Stimulated activated CD4-positive, alpha-beta T cell treated with anti-CD3 and anti-CD28 coated beads, Interleukin-4, amount 100 ng/mL, for 4 hours (primary cell): Measurements from ENCODE around the gene NUDT15.
"Not testable (repeated sequence)": the region's sequence is repeated elsewhere in the genome, so short reads cannot be mapped to it uniquely, and the experiment has no call there.

Source experiments
- DNase-seq, 2 experiments: peaks; one replicate each; pipeline ENCODE4 v3.0.0-alpha.2; 2020

NUDT15 gene

DNA sequence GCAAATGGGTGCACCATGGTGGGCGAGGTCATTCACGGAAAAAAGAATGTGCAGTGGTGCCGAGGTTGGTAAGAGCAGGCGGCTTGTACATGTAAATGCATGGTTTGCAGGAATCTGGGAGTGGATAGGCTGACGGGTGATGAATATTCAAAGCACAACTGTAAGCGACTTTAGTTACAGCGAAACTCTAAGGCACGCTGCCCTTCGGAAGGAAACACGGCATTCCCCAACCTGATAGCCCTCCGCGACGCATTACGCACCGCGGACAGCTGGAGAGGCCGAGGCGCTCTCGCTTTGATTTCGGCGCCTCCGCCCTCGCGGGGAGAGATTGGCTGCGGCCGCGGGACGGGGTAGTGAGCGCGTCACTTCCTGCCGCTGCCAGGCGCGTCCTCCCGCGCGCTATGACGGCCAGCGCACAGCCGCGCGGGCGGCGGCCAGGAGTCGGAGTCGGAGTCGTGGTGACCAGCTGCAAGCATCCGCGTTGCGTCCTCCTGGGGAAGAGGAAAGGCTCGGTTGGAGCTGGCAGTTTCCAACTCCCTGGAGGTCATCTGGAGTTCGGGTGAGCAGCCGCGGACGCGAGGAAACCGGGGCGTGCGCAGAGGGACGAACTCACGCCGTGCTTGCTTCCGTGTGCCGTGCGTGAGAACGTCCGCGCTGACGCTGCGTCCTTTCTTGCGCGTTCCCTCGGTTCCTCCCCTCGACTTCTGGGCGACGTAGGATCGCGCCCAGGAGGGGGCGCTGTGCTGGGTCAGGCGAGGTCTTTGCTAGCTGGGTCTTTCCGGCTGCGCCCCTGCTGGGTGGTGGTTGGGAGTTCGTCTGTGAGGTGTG lies at the start of gene NUDT15:
NUDT15 (plus strand) TSS at position 381 of the 828 bp plus-strand sequence; CDS start at position 402, 21 bp downstream.
- peak; percentile 91 to 92 for DNase-seq

DNA sequence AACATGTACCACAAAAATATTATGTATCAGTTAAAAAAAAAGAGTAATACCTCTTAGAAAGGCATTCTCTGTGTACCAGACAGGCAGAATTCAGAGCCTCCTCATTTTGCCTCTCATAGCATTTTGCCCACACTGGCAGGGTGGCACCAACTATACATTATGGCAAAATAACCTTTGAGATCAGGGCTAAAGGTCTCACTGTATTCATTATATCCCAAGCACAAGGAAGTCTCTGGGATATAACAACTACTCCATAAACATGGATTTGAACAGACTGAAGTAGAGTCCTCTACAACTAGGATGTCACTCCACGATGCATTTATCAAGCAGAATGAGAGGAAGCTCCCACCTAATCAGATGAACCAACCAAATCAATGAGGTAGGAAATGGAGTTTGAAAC lies 47.1 kb upstream of the NUDT15 start:
- no peak for DNase-seq

DNA sequence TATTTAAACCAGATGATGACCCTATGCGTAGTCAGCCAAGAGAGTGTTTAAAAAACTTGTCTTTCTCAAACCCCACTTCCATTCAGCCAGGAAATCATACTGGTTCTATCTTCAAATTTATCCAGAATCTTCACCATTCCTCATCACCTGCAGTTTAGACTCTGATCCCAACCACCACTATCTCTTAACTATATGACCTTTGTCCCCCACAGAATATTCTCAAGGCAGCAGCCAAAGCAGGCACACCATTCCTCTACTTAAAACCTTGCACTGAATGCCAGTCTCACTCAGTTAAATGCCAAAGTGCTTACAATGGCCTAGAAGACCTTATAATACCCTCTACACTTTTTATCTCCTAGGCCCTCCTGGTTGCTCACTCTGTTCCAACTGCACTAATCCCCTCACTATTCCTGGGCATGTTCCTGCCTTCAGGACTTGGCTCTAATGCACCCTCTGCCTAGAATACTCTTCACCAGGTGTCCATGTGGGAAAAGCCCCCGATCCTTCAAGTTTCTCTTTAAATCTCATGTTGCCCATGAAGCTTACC lies 46.5 kb upstream of the NUDT15 start:
- no peak for DNase-seq

DNA sequence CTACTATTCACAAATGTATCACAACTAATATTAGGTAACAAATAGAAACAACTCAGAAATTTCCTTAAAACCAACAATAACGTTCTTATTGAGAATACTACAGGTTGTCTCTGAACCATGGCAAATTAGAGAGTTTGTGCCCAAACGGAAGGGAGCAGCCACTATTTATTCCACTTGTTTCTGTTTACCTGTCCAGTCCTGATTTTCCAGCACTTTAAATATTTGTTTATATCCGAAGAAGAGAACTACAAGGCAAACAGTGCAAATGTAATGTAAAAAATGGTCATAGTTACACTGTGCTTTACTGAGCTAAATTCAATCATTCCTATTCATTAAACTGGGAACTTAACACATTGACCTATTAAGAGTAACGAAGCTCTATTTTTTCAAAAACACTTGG lies 45.7 kb upstream of the NUDT15 start:
- no peak for DNase-seq

DNA sequence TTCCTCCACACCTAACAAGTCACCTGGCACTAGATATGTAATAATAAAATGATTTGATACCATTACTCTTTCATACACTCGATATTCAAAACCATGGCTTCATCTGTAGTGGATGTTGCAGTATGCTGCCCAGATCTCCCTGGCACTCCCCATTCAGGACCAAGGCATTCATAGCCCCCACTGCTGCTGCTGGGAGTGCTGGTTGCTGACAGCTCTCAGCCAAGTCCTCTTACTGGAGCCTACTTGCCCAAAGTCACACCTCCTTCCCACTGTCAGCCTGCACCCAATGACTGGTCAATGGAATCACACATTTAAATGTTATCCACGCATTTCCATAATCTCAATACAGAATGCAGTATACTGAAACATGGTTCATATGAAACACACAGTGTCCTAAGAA lies 40.1 kb upstream of the NUDT15 start:
- DNase-seq: no peak

DNA sequence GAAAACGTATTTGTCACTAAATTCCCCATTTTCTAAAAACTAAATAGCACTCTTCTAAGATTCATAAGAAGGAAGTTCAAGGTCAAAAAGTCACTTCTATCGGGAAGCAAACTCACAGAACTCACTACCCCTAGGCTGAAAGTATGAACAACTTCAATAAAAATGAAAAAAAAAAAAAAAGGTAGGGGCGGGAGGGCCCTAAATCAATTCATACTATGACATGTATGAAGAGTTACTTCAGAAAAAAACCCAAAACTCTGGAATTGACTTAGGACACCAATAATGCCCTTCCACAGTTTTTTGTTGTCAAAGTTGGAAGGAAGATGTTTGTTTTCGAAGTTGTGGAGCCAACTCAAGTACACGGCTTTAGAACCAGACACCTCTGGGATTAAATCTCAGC lies 37.6 kb upstream of the NUDT15 start:
- DNase-seq: no peak

- no peak for DNase-seq
Measured at GRCh38 chr13:48000559-48001113, 36.9 kb upstream of the NUDT15 start.

- DNase-seq: peak; percentile 88 to 93
Measured at GRCh38 chr13:48001114-48001881, 36.2 kb upstream of the NUDT15 start, which contains the start of gene SUCLA2. Gene SUCLA2 (minus strand): TSS chr13:48001273. CDS start chr13:48001269, 4 bp downstream.

DNA sequence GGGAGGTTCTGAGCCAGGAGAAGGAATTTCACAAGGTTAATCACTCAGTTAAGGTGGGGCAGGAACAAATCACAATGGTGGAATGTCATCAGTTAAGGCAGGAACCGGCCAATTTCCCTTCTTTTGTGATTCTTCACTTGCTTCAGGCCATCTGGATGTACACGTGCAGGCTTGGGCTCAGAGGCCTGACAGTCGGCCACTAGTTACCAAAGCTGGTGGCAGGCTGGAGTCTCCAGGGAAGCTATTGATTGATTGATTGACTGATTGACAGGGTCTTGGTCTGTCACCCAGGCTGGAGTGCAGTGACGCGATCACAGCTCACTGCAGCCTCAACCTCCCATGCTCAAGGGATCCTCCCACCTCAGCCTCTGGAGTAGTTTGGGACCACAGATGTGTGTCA lies 35.5 kb upstream of the NUDT15 start:
- not testable (repeated sequence) for DNase-seq

DNA sequence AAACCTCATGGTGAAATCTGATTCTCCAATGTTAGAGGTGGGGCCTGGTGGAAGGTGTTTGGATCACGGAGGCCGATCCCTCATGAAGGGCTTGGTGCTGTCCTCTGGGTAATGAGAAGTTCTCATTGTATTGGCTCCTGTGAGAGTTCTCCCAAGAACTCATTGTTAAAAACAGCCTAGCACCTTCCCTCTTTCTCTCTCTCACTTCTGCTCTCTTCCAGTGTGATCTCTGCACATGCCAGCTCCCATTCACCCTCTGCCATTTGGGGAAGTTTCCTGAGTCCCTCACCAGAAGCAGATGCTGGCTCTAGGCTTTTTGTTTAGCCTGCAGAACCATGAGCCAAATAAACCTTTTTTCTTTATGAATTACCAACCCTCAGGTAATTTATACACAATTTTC lies 33.3 kb upstream of the NUDT15 start:
- DNase-seq: no peak

DNA sequence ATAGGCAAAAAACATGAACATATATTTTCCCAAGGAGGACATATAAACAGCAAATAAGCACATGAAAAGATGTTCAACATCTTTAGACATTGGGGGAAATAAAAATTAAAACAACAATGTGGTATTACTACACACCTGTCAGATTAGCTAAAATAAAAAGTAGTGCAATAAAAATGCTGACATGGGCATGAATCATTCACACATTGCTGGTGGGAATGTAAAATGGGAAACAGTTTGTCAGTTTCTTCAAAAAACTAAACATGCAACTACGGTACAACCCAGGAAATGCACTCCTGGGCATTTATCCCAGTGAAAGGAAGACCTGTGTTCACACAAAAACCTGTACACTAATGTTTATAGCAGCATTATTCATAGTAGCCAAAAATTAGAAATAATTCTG lies 31.1 kb upstream of the NUDT15 start:
- DNase-seq: no peak

DNA sequence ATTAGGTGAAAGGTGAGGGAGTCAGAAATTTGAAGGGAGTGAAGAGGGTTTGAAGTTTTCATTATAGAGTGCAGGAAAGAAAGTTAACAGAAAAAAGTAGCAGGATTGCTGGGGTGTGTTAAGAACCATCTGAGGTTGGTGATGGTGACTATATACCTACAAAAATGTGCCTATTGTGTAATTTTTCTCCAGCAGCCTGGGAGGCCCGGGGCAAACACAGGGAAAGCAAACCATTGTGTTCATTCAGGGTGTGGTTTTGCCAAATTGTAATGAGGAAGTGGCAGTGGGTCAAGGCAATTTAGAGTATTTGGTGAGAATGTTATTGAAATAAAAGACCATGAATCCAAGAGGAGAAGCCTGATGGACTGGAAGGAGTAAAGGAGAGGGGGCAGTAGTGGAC lies 28.2 kb upstream of the NUDT15 start:
- DNase-seq: no peak

DNA sequence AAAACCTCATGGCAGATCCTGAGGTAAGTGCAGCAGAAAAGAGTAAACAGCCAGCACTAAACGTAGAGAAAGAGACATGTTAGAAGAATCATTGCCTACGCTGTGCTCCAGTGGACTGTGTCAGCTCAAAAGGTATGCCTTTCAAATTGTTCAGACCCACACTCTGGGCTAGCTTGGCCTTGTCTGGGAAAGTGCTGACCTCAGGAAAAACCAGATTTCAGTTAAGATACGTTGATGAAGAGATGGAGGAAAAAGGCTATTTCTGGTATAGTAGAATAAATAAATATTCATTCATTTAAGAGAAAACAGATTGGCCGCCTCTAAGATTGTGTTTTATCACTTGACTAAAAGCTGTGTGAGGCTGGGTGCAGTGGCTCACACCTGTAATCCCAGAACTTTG lies 26.8 kb upstream of the NUDT15 start:
- no peak for DNase-seq

GRCh38 chr13:48012668-48013067 lies 24.9 kb upstream of the NUDT15 start:
- no peak for DNase-seq

DNA sequence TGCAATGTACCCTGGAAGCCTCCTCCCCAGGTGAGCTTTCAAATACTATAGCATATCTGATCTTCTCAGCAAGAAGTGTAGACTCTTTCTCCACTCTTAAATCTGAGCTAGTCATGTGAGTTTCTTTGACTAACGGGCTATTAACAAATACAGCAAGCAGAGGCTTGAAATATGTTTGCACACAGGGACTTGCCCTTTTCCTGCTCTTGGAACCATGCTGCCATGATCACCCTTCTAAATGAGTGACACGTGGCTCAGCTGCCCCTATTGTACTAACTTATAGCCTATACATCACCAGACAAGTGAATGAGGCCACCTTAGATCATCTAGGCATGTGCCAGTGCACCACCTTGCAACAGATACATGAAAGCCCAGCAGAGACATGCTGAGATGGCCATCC lies 23.2 kb upstream of the NUDT15 start:
- no peak for DNase-seq

DNA sequence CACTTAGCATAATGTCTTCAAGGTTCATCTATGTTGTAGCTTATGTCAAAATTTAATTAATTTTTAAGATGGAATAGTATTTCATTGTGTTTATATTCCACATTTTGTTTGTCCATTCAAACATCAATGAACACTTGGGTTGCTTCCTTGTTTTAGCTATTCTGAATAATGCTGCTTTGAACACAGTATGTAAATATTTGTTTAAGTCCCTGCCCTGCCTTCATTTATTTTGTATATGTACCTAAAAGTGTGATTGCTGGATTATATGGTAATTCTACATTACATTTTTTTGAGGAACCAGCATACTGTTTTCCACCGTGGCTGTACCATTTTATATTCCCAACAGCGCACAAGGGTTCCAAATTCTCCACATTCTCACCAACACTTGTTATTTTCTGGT lies 18.9 kb upstream of the NUDT15 start:
- DNase-seq: no peak

DNA sequence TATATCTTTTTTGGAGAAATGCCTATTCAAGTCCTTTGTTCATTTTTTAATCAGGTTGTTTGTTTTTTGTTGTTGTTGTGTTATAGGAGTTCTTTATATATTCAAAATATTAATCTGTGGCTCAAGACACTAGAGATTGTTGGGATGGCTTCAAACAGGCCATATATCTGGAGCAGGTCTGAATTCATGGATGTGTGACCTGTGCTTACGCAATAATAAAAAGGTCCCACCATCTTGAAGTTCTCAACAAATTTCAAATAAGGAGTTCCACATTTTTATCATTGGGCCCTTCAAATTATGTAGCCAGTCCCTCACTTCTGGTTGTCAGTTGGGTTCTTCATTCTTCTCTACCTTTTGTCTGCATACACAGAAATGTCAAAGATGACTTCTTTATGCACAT lies 17.7 kb upstream of the NUDT15 start:
- no peak for DNase-seq

GRCh38 chr13:48028066-48028465 lies 9.5 kb upstream of the NUDT15 start:
- DNase-seq: no peak

DNA sequence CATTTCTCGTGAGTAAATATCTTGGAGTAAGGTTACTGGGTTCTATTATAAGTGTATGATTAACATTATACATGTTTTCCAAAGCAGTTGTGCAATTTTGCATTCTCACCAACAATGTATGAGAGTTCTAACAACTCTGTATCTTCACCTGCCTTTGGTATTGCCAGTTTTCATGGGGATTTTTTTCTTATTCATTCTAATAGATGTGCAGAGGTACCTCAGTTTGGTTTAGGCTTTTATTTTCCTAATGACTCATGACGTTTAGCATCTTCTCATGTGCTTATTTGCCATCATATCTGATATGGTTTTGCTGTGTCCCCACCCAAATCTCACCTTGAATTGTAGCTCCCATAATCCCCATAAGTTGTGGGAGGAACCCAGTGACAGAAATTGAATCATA lies 7.7 kb upstream of the NUDT15 start:
- DNase-seq: no peak

GRCh38 chr13:48038761-48039160 lies 1.2 kb downstream of the NUDT15 start:
- no peak for DNase-seq

GRCh38 chr13:48040049-48040448 lies 2.5 kb downstream of the NUDT15 start:
- no peak for DNase-seq

DNA sequence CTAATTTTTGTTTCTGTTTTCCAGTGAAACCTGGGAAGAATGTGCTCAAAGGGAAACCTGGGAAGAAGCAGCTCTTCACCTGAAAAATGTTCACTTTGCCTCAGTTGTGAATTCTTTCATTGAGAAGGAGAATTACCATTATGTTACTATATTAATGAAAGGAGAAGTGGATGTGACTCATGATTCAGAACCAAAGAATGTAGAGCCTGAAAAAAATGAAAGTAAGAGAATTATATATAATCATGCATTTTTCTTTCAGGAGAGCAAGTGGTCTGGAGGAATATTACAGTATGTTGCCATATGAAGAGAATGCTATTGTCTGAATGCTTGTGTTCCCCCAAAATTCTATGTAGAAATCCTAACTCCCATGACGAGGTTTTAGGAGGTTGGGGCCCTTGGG lies 3.4 kb downstream of the NUDT15 start:
- DNase-seq: no peak

GRCh38 chr13:48042894-48043293 lies 5.4 kb downstream of the NUDT15 start:
- no peak for DNase-seq
